Raji (cell line): ENCODE data around the gene MPI.

ENCODE experiments used
- POLR2A ChIP-seq: IDR thresholded peaks from 2 replicates; pipeline ENCODE4 v1.6.1; 2011; ENCODE audit warnings: low read depth, low read length, control low read depth; ENCODE audit not compliant: insufficient read depth

MPI gene

GRCh38 chr15:74889883-74890664, at the start of gene MPI:
MPI (plus strand) TSS chr15:74890042; CDS start chr15:74890074, 32 bp downstream.
- peak; percentile 99 for TF ChIP-seq POLR2A

GRCh38 chr15:74840851-74841775, 48.7 kb upstream of the MPI start:
- no peak for TF ChIP-seq POLR2A

- no peak for TF ChIP-seq POLR2A
Observed at GRCh38 chr15:74841891-74842373, 47.9 kb upstream of the MPI start.

GRCh38 chr15:74842581-74843444, 47.0 kb upstream of the MPI start, which contains the start of gene ULK3:
ULK3 (minus strand) TSS chr15:74843156; CDS start chr15:74843105, 51 bp downstream.
- TF ChIP-seq POLR2A, result peak; percentile 68

- TF ChIP-seq POLR2A, result no peak
Observed at GRCh38 chr15:74843445-74843828, 46.4 kb upstream of the MPI start.

GRCh38 chr15:74843891-74844299, 45.9 kb upstream of the MPI start:
- TF ChIP-seq POLR2A, result no peak

- no peak for TF ChIP-seq POLR2A
Observed at GRCh38 chr15:74844319-74845207, 45.3 kb upstream of the MPI start.

GRCh38 chr15:74845208-74845568, 44.7 kb upstream of the MPI start:
- no peak for TF ChIP-seq POLR2A

- no peak for TF ChIP-seq POLR2A
Observed at GRCh38 chr15:74845581-74845980, 44.3 kb upstream of the MPI start.

- no peak for TF ChIP-seq POLR2A
Observed at GRCh38 chr15:74847432-74847831, 42.4 kb upstream of the MPI start.

GRCh38 chr15:74850393-74850792, 39.4 kb upstream of the MPI start:
- TF ChIP-seq POLR2A, result no peak

- TF ChIP-seq POLR2A, result no peak
Observed at GRCh38 chr15:74851960-74852359, 37.9 kb upstream of the MPI start.

GRCh38 chr15:74854453-74855022, 35.3 kb upstream of the MPI start:
- TF ChIP-seq POLR2A, result no peak
